ENCODE results near the gene PLCH1. TPM values are rescaled to one million over a fixed set of nuclear protein-coding genes. Genes with fewer than 3 reads are reported as not detected.
A peak's percentile ranks its signal among the peaks of the same experiment; 100 is the strongest.

PLCH1 gene
- total and polyA plus RNA-seq, 2 of the 8 experiments (the other 6 are each of a cell fraction or from before 2014, with no cell fraction given) = 5.8 to 17.2 TPM

DNA sequence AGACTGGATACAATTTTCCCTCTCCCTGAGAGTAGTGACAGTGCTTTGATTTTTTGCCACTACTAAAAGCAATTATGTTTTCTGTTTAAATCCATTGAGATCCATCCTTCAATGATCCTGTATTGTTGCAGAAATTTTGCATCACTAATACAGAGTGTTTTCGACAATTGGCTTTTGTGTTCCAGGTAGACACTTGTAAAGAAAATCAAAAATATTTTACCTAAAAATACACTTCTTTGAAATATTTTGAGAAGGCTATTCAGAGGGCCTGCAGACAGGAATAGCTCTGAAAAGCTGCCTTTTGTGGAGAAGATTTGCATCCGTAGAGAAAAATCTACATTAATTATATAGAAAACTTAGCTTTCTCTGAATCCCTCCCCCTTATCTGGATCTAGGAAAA lies 384.6 kb downstream of the PLCH1 start:
- POLR2A ChIA-PET (ENCODE audit: partially characterized antibody) = interaction anchor here (1.2 kb wide), 1 partner anchor 14 kb away, joined by 3 read pairs; no protein-coding TSS in a partner anchor
- H3K4me3 ChIP-seq (ENCODE audit: extremely low read depth in 1 of 4, insufficient read depth in 2 of 4, low read depth in 3 of 4, low read length in 4 of 4) = no peak overlapping the region
- H4K20me1 ChIP-seq (replicated peaks in 1 of 2; ENCODE audit: control insufficient read depth in 1 of 2, insufficient read depth in 2 of 2, low read length in 2 of 2) = no peaks in the 10 kb centered on the region
- no peak overlapping the region; the same call in 1 of the 2 replicates for H2BK5ac ChIP-seq (ENCODE audit: low read depth, low read length)
- FAIRE-seq (no peak), DNase-seq (ENCODE audit: low read depth in 1 of 2, low spot score in 2 of 2) (no peak)
- H3K9me3 ChIP-seq (ENCODE audit: insufficient read depth in 2 of 2, low read depth in 1 of 2, low read length in 1 of 2) = peaks cover 2% of the 10 kb centered on the region in 2 experiments; a peak in 3 of 4 replicates
- H3K4me2 ChIP-seq (ENCODE audit: insufficient read depth in 1 of 2, low read depth in 2 of 2, low read length in 2 of 2) = no peak overlapping the region
- no peak overlapping the region for H2BK15ac ChIP-seq (ENCODE audit: low read length)
- peak overlapping the region; percentile 43; the same call in 1 of the 2 replicates for H2BK20ac ChIP-seq (ENCODE audit: low read length)
- H2BK120ac ChIP-seq (replicated peaks; ENCODE audit: low read depth, low read length) = peak overlapping the region; percentile 89
- CTCF ChIA-PET (ENCODE audit: partially characterized antibody) = interaction anchor here (1.6 kb wide), 1 partner anchor 40 kb away, joined by 4 read pairs; no protein-coding TSS in a partner anchor
- no peak overlapping the region for H3K4ac ChIP-seq (replicated peaks; ENCODE audit: insufficient read length, low read depth, low read length)
- H3K9ac ChIP-seq (replicated peaks in 1 of 4; ENCODE audit: extremely low read depth in 1 of 4, low read depth in 3 of 4, low read length in 3 of 4) = no peak overlapping the region
- 56% methylated on average over 2 of the region's 2 CpGs; no CpG with 5 or more reads in 1 of the 2 experiments for WGBS, 2 experiments (ENCODE audit: extremely low coverage in 1 of 2, insufficient coverage in 1 of 2, insufficient read length in 1 of 2, insufficient replicate concordance in 2 of 2, low coverage in 1 of 2, low lambda C conversion rate in 2 of 2, missing lambda C conversion rate in 1 of 2)
- H2AK5ac ChIP-seq (ENCODE audit: low read depth, low read length) = 0 out of 2 replicates have a peak overlapping the region, but pooled peaks have one; percentile 77
- H3K56ac ChIP-seq (replicated peaks; ENCODE audit: insufficient read length, low read depth, low read length) = no peak overlapping the region
- peaks cover 0 to under 1% (median 0%) of the 10 kb centered on the region in 4 experiments; a peak in 1 of 8 replicates for H3K36me3 ChIP-seq (ENCODE audit: control insufficient read depth in 2 of 4, insufficient read depth in 4 of 4, low read length in 3 of 4)
- H4K91ac ChIP-seq (replicated peaks; ENCODE audit: insufficient read length, low read length) = no peak overlapping the region
- no peak overlapping the region for H4K8ac ChIP-seq (ENCODE audit: extremely low read depth, insufficient read depth, low read length)
- H4K5ac ChIP-seq (ENCODE audit: insufficient read length, low read depth, low read length) = no peak overlapping the region
- H3K79me1 ChIP-seq (ENCODE audit: low read depth, low read length) = no peaks in the 10 kb centered on the region
- no peak overlapping the region for H3K23ac ChIP-seq (ENCODE audit: insufficient read length)
- H3K79me2 ChIP-seq (ENCODE audit: control insufficient read depth in 1 of 2, insufficient read depth in 2 of 2, low read length in 2 of 2) = no peaks in the 10 kb centered on the region
- no peak overlapping the region for H3K27ac ChIP-seq (ENCODE audit: low read depth, low read length)
- H3K18ac ChIP-seq (ENCODE audit: extremely low read depth, low read length) = peak overlapping the region; percentile 63; the same call in 1 of the 2 replicates
- peaks cover 0 to 11% (median 8%) of the 10 kb centered on the region in 4 experiments; a peak in 5 of 7 replicates for H3K27me3 ChIP-seq (replicated peaks in 1 of 4; ENCODE audit: control insufficient read depth in 3 of 4, extremely low read depth in 1 of 4, insufficient read depth in 3 of 4, low read length in 3 of 4)
- H2BK12ac ChIP-seq (ENCODE audit: low read depth, low read length) = no peak overlapping the region; the same call in 1 of the 2 replicates
- no peaks in the 10 kb centered on the region; the same call in 1 of the 2 replicates for H3K23me2 ChIP-seq (ENCODE audit: low read depth, low read length)
- peaks cover 3 to 15% (median 11%) of the 10 kb centered on the region in 4 experiments for H3K4me1 ChIP-seq (replicated peaks in 1 of 4; ENCODE audit: control insufficient read depth in 3 of 4, insufficient read depth in 4 of 4, low read length in 3 of 4)
- H2AFZ ChIP-seq (ENCODE audit: low read length) = no peak overlapping the region
- H3K14ac ChIP-seq (ENCODE audit: insufficient read length) = no peak overlapping the region
- TF ChIP-seq CBX5 (IDR thresholded peaks at IDR 0.05; ENCODE audit: low read depth, low read length) (no peak), ASH2L (IDR thresholded peaks at IDR 0.05; ENCODE audit: low read length) (no peak), BACH1 (IDR thresholded peaks at IDR 0.05; ENCODE audit: low read length) (no peak), TCF12 (IDR thresholded peaks at IDR 0.05; ENCODE audit: low read depth, low read length) (no peak), RAD21 (IDR thresholded peaks at IDR 0.05 in 1 of 2, conservative IDR thresholded peaks at IDR 0.05 in 1 of 2; ENCODE audit: low read depth in 2 of 2, low read length in 2 of 2) (no peak), GABPA (IDR thresholded peaks at IDR 0.05; ENCODE audit: borderline replicate concordance, insufficient read depth, low read length) (no peak), POLR2A (IDR thresholded peaks at IDR 0.05; ENCODE audit: control extremely low read depth in 1 of 2, low read depth in 2 of 2, low read length in 2 of 2) (no peak), KDM1A (IDR thresholded peaks at IDR 0.05; ENCODE audit: borderline replicate concordance, low read length) (no peak), JUND (IDR thresholded peaks at IDR 0.05; ENCODE audit: low read length) (no peak)
- TF ChIP-seq, protein P1, sequence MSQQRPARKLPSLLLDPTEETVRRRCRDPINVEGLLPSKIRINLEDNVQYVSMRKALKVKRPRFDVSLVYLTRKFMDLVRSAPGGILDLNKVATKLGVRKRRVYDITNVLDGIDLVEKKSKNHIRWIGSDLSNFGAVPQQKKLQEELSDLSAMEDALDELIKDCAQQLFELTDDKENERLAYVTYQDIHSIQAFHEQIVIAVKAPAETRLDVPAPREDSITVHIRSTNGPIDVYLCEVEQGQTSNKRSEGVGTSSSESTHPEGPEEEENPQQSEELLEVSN (IDR thresholded peaks at IDR 0.05) = no peak
- TF ChIP-seq, protein P2, sequence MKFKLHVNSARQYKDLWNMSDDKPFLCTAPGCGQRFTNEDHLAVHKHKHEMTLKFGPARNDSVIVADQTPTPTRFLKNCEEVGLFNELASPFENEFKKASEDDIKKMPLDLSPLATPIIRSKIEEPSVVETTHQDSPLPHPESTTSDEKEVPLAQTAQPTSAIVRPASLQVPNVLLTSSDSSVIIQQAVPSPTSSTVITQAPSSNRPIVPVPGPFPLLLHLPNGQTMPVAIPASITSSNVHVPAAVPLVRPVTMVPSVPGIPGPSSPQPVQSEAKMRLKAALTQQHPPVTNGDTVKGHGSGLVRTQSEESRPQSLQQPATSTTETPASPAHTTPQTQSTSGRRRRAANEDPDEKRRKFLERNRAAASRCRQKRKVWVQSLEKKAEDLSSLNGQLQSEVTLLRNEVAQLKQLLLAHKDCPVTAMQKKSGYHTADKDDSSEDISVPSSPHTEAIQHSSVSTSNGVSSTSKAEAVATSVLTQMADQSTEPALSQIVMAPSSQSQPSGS (IDR thresholded peaks at IDR 0.05; ENCODE audit: low read length) = no peak

All from H1 (cell line).